Adrenal gland (tissue), 5 donors: ENCODE data around the gene BCAT1.

Experiments
- CTCF ChIP-seq, 6 experiments: fragments of 450-650 bp in 4 of 6; fragments of 200-600 bp in 2 of 6; sonication (generic) in 1 of 6; IDR thresholded peaks; 1 replicate in 5 of 6; 2 replicates in 1 of 6; pipeline versions ENCODE4 v1.5.1 to v1.8.0; 2016 to 2021; ENCODE audit warnings: antibody characterized with exemption in 6 of 6, mild to moderate bottlenecking in 2 of 6, moderate library complexity in 1 of 6
- POLR2A ChIP-seq, 2 donors: fragments of 450-650 bp; IDR thresholded peaks; one replicate each; pipeline ENCODE4 v1.6.1; 2017; ENCODE audit warnings: antibody characterized with exemption in 2 of 2, mild to moderate bottlenecking in 2 of 2, moderate library complexity in 1 of 2
- donor health status: DM: no; HTN: no; CAD: no.

GRCh38 chr12:24881724-24882371, 67.1 kb downstream of the BCAT1 start:
- TF ChIP-seq CTCF (IDR thresholded peaks at IDR 0.05) (no peak), POLR2A (IDR thresholded peaks at IDR 0.05) (no peak)
